GM21717 (cell line): ENCODE measurements around the gene PLEKHN1.

Experiments
- ATAC-seq: cut with Tn5 transposase; IDR thresholded peaks from one replicate; pipeline ENCODE4 v1.9.1; 2021; ENCODE audit warnings: mild to moderate bottlenecking, moderate library complexity; ENCODE audit not compliant: unreplicated experiment

PLEKHN1 gene

GRCh38 chr1:966135-966703 lies at the start of gene PLEKHN1:
Gene PLEKHN1 (plus strand): TSS chr1:966482. CDS start chr1:966532, 50 bp downstream.
- peak; percentile 32 for ATAC-seq

GRCh38 chr1:917076-917459 lies 49.2 kb upstream of the PLEKHN1 start:
- no peak for ATAC-seq

GRCh38 chr1:917466-918091 lies 48.7 kb upstream of the PLEKHN1 start:
- no peak for ATAC-seq

- ATAC-seq = no peak
These were observed 47.9 kb upstream of the PLEKHN1 start for GRCh38 chr1:918353-918752.

- no peak for ATAC-seq
These were observed 47.4 kb upstream of the PLEKHN1 start for GRCh38 chr1:918843-919242.

- ATAC-seq = no peak
These were observed 46.9 kb upstream of the PLEKHN1 start for GRCh38 chr1:919271-919872.

- no peak for ATAC-seq
These were observed 46.3 kb upstream of the PLEKHN1 start for GRCh38 chr1:920010-920409.

- ATAC-seq = no peak
These were observed 45.8 kb upstream of the PLEKHN1 start for GRCh38 chr1:920521-920920.

GRCh38 chr1:921011-921837 lies 45.1 kb upstream of the PLEKHN1 start:
- no peak for ATAC-seq

- ATAC-seq = no peak
These were observed 42.9 kb upstream of the PLEKHN1 start, which contains the start of gene SAMD11 for GRCh38 chr1:923131-923990. Gene SAMD11 (plus strand): TSS chr1:923923. CDS start chr1:924432, 509 bp downstream.

- ATAC-seq = no peak
These were observed 42.2 kb upstream of the PLEKHN1 start for GRCh38 chr1:923991-924655.

GRCh38 chr1:924656-925560 lies 41.4 kb upstream of the PLEKHN1 start:
- no peak for ATAC-seq

- ATAC-seq = no peak
These were observed 40.5 kb upstream of the PLEKHN1 start for GRCh38 chr1:925561-926421.

GRCh38 chr1:927234-927633 lies 39.0 kb upstream of the PLEKHN1 start:
- ATAC-seq = no peak

- ATAC-seq = no peak
These were observed 38.5 kb upstream of the PLEKHN1 start for GRCh38 chr1:927748-928147.

- no peak for ATAC-seq
These were observed 37.2 kb upstream of the PLEKHN1 start for GRCh38 chr1:928825-929661.
